SK-N-SH (cell line): Measurements from ENCODE around the gene MAGEA9B.
A peak's percentile ranks its signal among the peaks of the same experiment; 100 is the strongest.
"Not testable (repeated sequence)": the region's sequence is repeated elsewhere in the genome, so short reads cannot be mapped to it uniquely, and the experiment has no call there.

Experiments
- CTCF ChIP-seq: fragments of 200-600 bp; sonication (generic); IDR thresholded peaks from 2 replicates; pipeline ENCODE4 v1.6.1; 2017; ENCODE audit warnings: antibody characterized with exemption, mild to moderate bottlenecking, moderate library complexity
- ELF1 ChIP-seq: IDR thresholded peaks from 2 replicates; pipeline ENCODE4 v1.4.0; 2012
- EP300 ChIP-seq, 2 experiments: IDR thresholded peaks; 2 replicates each; pipeline versions ENCODE4 v1.4.0 to v1.6.1; 2012; ENCODE audit warnings: borderline replicate concordance in 1 of 2, low read depth in 1 of 2, low read length in 1 of 2
- MAX ChIP-seq: IDR thresholded peaks from 2 replicates; pipeline ENCODE4 v1.4.0; 2012; ENCODE audit warnings: low read depth
- NFIC ChIP-seq: IDR thresholded peaks from 2 replicates; pipeline ENCODE4 v1.4.0; 2012; ENCODE audit warnings: borderline replicate concordance
- POLR2AphosphoS5 ChIP-seq: IDR thresholded peaks from 2 replicates; pipeline ENCODE4 v1.6.1; 2012; ENCODE audit warnings: low read depth, low read length
- RAD21 ChIP-seq: IDR thresholded peaks from 2 replicates; pipeline ENCODE4 v1.6.1; 2012; ENCODE audit warnings: mild to moderate bottlenecking, low read length
- RFX5 ChIP-seq: IDR thresholded peaks from 2 replicates; pipeline ENCODE4 v1.6.1; 2012; ENCODE audit warnings: mild to moderate bottlenecking, improper control_type of control experiment, low read length
- RXRA ChIP-seq: IDR thresholded peaks from 2 replicates; pipeline ENCODE4 v1.4.0; 2012; ENCODE audit warnings: low read depth, mild to moderate bottlenecking, borderline replicate concordance
- SMC3 ChIP-seq: IDR thresholded peaks from 2 replicates; pipeline ENCODE4 v1.6.1; 2012; ENCODE audit warnings: low read depth, low read length, improper control_type of control experiment
- TEAD4 ChIP-seq: IDR thresholded peaks from 2 replicates; pipeline ENCODE4 v1.4.0; 2012; ENCODE audit warnings: mild to moderate bottlenecking, borderline replicate concordance; ENCODE audit not compliant: insufficient read depth
- YY1 ChIP-seq: IDR thresholded peaks from 2 replicates; pipeline ENCODE4 v1.4.0; 2012; ENCODE audit warnings: low read depth, mild to moderate bottlenecking

GRCh38 chrX:149545545-149546543 lies 41.4 kb downstream of the MAGEA9B start:
- TF ChIP-seq TEAD4; EP300 (IDR thresholded peaks at IDR 0.05; ENCODE audit: borderline replicate concordance in 1 of 2, low read depth in 1 of 2, low read length in 1 of 2); MAX; SMC3; NFIC; RXRA; RFX5; POLR2AphosphoS5; ELF1; YY1: not testable (repeated sequence)
- TF ChIP-seq CTCF = peak; percentile 20; the same call in 1 of the 2 replicates
- peak; percentile 35 for TF ChIP-seq RAD21
